ENCODE measurements around the gene RTN4R.
"Not testable (repeated sequence)": the region's sequence is repeated elsewhere in the genome, so short reads cannot be mapped to it uniquely, and the experiment has no call there.

Gene RTN4R

GRCh38 chr22:20271114-20271994 is 3.2 kb upstream of the RTN4R start:
- no peak for DNase-seq (ENCODE audit: low read depth in 2 of 2)

- DNase-seq (ENCODE audit: low read depth in 2 of 2) = not testable (repeated sequence)
Observed at GRCh38 chr22:20270190-20271113, 2.3 kb upstream of the RTN4R start.

GRCh38 chr22:20269673-20270072 is 1.6 kb upstream of the RTN4R start:
- not testable (repeated sequence) for DNase-seq (ENCODE audit: low read depth in 2 of 2)

- not testable (repeated sequence) for DNase-seq (ENCODE audit: low read depth in 2 of 2)
Observed at GRCh38 chr22:20269201-20269600, 1.1 kb upstream of the RTN4R start.

DNA sequence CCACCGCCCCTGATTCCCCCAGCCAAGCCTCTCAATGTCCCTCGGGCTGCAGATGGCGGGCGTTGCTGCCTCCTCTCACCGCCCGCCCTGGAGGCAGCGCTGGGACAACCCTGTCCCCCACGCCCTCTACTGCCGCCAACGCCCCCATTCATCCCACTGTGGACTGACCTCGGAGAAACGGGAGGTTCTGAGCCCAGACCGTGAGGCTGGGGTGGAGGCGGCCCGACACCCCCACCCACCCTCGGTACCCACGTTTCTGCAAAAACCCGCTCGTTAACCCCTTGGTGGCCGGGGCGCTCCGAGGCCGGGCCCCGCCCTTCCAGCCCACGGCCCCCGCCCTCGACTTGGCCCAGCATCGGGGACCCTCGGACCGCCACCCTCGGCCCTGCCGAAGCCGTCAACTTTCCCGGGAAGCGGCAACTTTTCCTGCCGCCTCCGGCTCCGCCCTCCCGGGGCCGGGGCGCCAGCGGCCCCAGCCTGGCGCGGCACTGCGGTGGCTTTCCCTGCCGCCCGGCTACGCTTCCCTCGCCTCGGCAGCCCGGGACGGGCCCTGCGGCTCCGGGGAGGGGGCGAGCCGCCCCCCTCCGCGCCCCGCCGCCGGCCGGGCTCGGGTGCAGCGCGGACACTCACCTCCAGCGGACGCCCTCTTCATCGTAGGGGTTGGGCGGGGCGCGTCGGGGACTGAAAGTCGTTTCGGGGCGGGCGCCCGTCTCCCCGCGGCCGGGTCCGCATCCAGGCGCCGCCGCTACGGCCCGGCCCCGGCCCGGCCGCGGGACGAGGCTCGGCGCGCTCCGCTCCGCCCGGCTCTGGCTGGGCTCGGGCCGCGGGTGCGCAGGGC is 458 bp downstream of the RTN4R start:
- DNase-seq (ENCODE audit: low read depth in 2 of 2) = no peak

DNA sequence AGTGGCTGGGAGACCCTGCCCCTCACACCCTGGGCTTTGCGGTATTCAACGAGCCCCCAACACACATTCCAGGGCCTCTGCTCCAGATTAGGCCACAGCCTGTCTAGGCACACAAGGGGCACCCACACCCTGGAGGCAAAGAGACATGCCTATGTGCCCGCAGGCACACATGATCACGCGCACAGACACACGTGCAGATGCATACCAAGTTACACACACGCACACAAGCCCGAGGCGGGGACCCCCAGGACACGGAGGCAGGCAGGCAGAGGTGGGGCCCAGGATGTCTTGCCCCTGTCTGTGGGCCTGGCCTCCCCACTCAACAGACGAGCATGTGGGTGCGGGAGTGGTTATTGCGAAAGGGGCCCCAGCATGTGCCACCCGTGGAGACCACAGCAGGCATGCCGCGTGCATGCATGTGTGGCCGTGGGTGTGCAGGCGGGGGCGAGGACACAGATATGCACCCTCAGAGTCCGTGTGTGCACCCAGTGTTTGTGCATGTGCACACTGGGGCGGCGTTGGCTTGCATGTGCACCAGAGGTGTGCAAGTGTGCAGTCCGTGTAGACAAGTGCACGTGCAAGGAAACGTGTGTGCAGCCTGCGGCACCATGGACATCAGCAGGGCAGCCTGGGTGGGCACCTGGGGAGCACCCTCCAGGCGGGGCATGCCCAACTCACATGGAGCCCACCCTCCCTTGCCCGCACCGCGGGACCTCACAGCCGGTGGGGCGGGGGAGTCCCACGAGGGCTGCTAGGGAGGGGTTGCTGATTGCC is 1.3 kb downstream of the RTN4R start:
- DNase-seq (ENCODE audit: low read depth in 2 of 2) = not testable (repeated sequence)

DNA sequence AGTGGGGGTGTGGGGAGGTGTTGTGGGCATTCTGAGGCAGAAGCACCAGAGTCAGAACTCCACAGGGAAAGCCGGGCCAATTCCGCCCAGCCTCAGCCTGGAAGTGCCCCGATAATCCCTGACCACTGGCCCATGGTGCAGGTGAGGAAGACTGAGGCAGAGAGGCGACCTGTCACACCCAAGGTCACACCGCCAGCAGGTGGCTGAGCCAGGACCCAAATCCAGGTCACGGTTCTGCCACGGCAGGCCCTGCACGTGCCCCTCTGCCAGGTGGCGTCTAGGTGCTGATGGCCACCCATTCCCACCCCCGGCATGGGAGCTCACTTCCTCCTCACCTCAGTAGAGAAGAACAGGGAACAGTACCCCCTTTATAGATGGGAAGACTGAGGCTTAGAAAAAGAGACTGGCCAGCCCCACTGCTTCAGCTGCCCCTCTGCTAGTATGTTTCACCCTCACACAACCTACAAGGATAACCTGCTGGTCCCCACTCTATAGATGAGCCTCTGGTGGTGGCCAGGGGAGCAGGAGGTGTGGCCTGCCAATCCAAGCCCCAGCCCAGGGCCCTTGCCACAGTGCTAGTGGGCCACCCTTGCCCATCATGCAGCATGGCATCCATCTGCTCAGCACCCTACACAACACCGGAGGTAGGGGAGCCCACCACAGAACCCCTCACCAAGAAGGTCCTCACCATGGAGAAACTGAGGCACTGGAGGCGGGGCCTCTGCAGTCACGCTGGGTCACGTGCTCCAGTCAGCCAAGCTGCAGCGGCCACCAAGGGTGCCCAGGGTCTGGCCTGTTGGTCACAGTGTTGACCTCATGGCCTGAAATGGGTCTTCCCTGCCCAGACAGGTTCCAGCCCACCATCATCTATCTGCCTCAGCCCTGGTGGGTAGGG is 2.1 kb downstream of the RTN4R start:
- DNase-seq (ENCODE audit: low read depth in 2 of 2) = not testable (repeated sequence)

- DNase-seq (ENCODE audit: low read depth in 2 of 2) = no peak
Observed at GRCh38 chr22:20264614-20265452, 3.3 kb downstream of the RTN4R start.

DNA sequence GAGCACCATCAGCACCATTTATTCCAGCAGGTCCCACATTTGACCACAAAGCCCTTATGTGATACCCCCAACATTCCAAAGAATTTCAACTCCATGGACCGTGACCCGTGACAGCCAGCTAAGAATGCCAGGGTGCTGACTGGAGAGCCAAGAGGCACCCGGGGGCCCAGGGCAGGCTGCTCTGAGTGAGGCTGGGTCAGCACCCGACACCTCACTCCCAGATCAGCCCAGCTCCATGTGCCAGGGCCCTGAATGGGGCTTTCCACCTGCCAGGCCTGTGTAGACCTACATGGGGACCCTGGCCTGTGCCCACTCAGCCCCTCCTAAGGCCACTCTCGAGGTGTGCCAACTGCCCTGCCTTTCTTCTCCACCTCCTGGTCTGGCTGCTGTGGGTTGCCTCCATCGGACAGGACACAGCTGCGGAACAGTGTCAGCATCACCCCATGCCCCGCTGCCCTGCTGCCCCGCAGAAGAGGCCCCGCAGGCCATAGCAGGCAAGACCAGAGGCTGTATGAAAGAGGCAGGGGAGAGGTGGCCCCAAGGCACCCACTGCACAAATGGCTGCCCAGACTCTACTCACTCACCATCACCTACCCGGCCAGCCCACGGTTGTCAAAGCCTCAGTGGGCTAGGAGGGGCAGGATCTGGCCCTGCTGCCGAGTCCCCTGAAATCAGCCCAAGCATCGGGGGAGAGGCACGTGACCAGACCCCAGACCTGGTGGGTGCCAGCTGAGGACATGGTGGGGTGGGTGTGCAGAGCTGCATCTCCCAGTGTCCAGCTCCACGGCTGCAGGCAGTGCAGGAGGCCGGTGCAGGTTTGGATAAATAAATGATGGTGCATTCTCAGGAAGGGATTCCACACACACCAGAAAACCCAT is 4.5 kb downstream of the RTN4R start:
- DNase-seq (ENCODE audit: low read depth in 2 of 2) = not testable (repeated sequence)

DNA sequence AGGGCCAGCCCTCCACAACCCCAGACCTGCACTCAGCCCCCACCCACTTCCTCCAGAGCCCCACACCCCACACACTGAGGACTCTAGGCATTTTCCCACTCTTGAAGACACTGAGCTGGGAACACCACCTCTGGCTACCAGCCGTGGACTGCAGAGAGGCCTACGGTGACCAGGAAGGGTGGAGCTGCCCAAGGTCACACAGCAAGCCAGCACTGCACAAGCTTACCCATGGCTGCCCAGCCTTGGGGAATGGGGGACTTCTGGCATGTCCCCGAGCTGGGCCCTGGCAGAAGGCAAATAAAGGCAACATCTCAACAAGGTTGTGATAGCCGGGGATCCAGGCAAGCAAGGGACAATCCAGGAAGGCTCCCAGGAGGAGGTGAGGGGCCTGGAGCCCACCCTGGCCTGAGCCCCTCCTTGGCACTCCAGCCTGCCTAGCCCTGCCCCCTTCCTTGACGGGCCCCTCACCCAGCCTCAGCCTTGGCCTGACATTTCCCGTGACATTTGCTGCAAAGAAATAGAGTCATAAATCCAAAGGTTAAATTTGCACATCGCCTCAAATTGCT is 5.5 kb downstream of the RTN4R start:
- DNase-seq (ENCODE audit: low read depth in 2 of 2) = no peak

- DNase-seq (ENCODE audit: low read depth in 2 of 2) = no peak
Observed at GRCh38 chr22:20261848-20262581, 6.1 kb downstream of the RTN4R start.

DNA sequence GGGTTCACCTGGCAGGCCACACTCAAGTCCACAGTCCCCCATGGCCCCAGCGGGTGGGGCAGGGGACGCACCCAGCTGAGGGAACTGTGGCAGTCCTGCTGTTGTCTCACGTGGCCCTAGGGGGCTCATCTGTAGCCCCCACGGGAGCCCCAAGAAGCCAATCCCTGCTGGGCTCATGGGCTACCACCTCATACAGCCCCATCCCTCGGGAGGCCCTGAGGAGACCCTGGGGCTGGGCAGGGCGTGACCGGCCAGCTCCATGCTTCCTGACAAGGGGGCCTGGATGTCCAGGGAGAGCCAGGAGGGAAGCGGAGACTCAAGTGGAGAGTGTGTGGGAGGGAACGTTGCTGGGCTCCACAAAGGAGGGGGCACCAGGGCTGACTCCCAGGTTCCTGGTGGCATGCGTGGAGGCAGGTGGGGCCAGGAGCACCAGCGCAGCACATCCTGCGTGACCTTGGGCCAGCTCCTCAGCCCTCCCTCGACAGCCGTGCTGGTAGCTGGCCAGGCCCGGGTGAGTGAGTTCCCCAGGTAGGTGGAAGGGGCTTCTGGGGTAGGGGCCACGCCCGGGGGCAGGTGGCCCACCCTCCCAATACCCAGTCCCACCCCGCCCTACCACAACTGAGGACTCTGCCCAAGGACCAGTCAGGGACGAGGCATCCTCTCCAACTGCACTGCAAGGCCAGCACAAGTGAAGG is 7.9 kb downstream of the RTN4R start:
- DNase-seq (ENCODE audit: low read depth in 2 of 2) = no peak

GRCh38 chr22:20259327-20259688 is 8.8 kb downstream of the RTN4R start:
- no peak for DNase-seq (ENCODE audit: low read depth in 2 of 2)

GRCh38 chr22:20258584-20259326 is 9.4 kb downstream of the RTN4R start:
- no peak for DNase-seq (ENCODE audit: low read depth in 2 of 2)

GRCh38 chr22:20258021-20258299 is 10.2 kb downstream of the RTN4R start:
- DNase-seq (ENCODE audit: low read depth in 2 of 2) = no peak

Data from activated CD8-positive, alpha-beta memory T cell treated with anti-CD3 and anti-CD28 coated beads for 4 hours (primary cell).